Measurements from ENCODE around the gene GDPD4. TPM values are rescaled to one million over a fixed set of nuclear protein-coding genes. Genes with fewer than 3 reads are reported as not detected.
"Not testable (repeated sequence)": the region's sequence is repeated elsewhere in the genome, so short reads cannot be mapped to it uniquely, and the experiment has no call there.

Gene GDPD4
- total and polyA plus RNA-seq, 9 donors = 0.13 to 0.67 (median 0.25) TPM; not detected in 1

- no CpG with 5 or more reads among the region's 5 CpGs for WGBS (ENCODE audit: insufficient coverage)
- H3K36me3 ChIP-seq (ENCODE audit: control insufficient read depth, insufficient read depth, low read length) = no peaks in the 10 kb centered on the region
- no peaks in the 10 kb centered on the region for H3K27me3 ChIP-seq (ENCODE audit: control insufficient read depth, insufficient read depth, low read length)
- no peak overlapping the region for H3K27ac ChIP-seq (ENCODE audit: low read length)
- H3K4me3 ChIP-seq (ENCODE audit: low read length) = no peak overlapping the region
- H3K4me1 ChIP-seq (ENCODE audit: control insufficient read depth, insufficient read depth, low read length) = no peaks in the 10 kb centered on the region
- no peak for DNase-seq
- H3K9me3 ChIP-seq (replicated peaks; ENCODE audit: control insufficient read depth, low read depth, low read length) = no peaks in the 10 kb centered on the region
Measured at GRCh38 chr11:77300695-77301094, 791 bp downstream of the GDPD4 start.

GRCh38 chr11:77300028-77300427 is 1.5 kb downstream of the GDPD4 start:
- H3K4me3 ChIP-seq (ENCODE audit: low read length); H3K36me3 ChIP-seq (ENCODE audit: control insufficient read depth, insufficient read depth, low read length); DNase-seq; H3K27ac ChIP-seq (ENCODE audit: low read length); H3K27me3 ChIP-seq (ENCODE audit: control insufficient read depth, insufficient read depth, low read length); H3K4me1 ChIP-seq (ENCODE audit: control insufficient read depth, insufficient read depth, low read length); H3K9me3 ChIP-seq (replicated peaks; ENCODE audit: control insufficient read depth, low read depth, low read length): not testable (repeated sequence)
- 97% methylated on average over 3 of the region's 6 CpGs for WGBS (ENCODE audit: insufficient coverage)

- Histone ChIP-seq H3K27ac (ENCODE audit: low read length) (no peak overlapping the region), H3K4me3 (ENCODE audit: low read length) (no peak overlapping the region), H3K9me3 (replicated peaks; ENCODE audit: control insufficient read depth, low read depth, low read length) (no peaks in the 10 kb centered on the region), H3K36me3 (ENCODE audit: control insufficient read depth, insufficient read depth, low read length) (no peaks in the 10 kb centered on the region), H3K27me3 (ENCODE audit: control insufficient read depth, insufficient read depth, low read length) (no peaks in the 10 kb centered on the region), H3K4me1 (ENCODE audit: control insufficient read depth, insufficient read depth, low read length) (no peaks in the 10 kb centered on the region)
- WGBS (ENCODE audit: insufficient coverage) = 71% methylated on average over 1 of the region's 2 CpGs
- no peak for DNase-seq
Measured at GRCh38 chr11:77299528-77299993, 1.9 kb downstream of the GDPD4 start.

GRCh38 chr11:77294040-77294439 is 7.4 kb downstream of the GDPD4 start:
- whole genome bisulfite sequencing (ENCODE audit: insufficient coverage) = 100% methylated on average over 1 of the region's 3 CpGs
- no peaks in the 10 kb centered on the region for H3K27me3 ChIP-seq (ENCODE audit: control insufficient read depth, insufficient read depth, low read length)
- no peak overlapping the region for H3K4me3 ChIP-seq (ENCODE audit: low read length)
- H3K9me3 ChIP-seq (replicated peaks; ENCODE audit: control insufficient read depth, low read depth, low read length) = no peaks in the 10 kb centered on the region
- no peak overlapping the region for H3K27ac ChIP-seq (ENCODE audit: low read length)
- no peak for DNase-seq
- H3K4me1 ChIP-seq (ENCODE audit: control insufficient read depth, insufficient read depth, low read length) = no peaks in the 10 kb centered on the region
- H3K36me3 ChIP-seq (ENCODE audit: control insufficient read depth, insufficient read depth, low read length) = no peaks in the 10 kb centered on the region

- Histone ChIP-seq H3K4me3 (ENCODE audit: low read length) (no peak overlapping the region), H3K4me1 (ENCODE audit: control insufficient read depth, insufficient read depth, low read length) (no peaks in the 10 kb centered on the region), H3K36me3 (ENCODE audit: control insufficient read depth, insufficient read depth, low read length) (no peaks in the 10 kb centered on the region), H3K27ac (ENCODE audit: low read length) (no peak overlapping the region), H3K9me3 (replicated peaks; ENCODE audit: control insufficient read depth, low read depth, low read length) (no peaks in the 10 kb centered on the region), H3K27me3 (ENCODE audit: control insufficient read depth, insufficient read depth, low read length) (peaks cover under 1% of the 10 kb centered on the region)
- WGBS (ENCODE audit: insufficient coverage) = 100% methylated on average over 1 of the region's 4 CpGs
- no peak for DNase-seq
Measured at GRCh38 chr11:77289737-77290136, 11.7 kb downstream of the GDPD4 start.

GRCh38 chr11:77287615-77288273 is 13.7 kb downstream of the GDPD4 start:
- 89% methylated on average over 1 of the region's 5 CpGs for WGBS (ENCODE audit: insufficient coverage)
- H3K36me3 ChIP-seq (ENCODE audit: control insufficient read depth, insufficient read depth, low read length) = no peaks in the 10 kb centered on the region
- no peak overlapping the region for H3K4me3 ChIP-seq (ENCODE audit: low read length)
- peak; percentile 14 for DNase-seq
- H3K27me3 ChIP-seq (ENCODE audit: control insufficient read depth, insufficient read depth, low read length) = peaks cover 2% of the 10 kb centered on the region
- no peaks in the 10 kb centered on the region for H3K4me1 ChIP-seq (ENCODE audit: control insufficient read depth, insufficient read depth, low read length)
- H3K27ac ChIP-seq (ENCODE audit: low read length) = no peak overlapping the region
- no peaks in the 10 kb centered on the region for H3K9me3 ChIP-seq (replicated peaks; ENCODE audit: control insufficient read depth, low read depth, low read length)

- no peak overlapping the region for H3K4me3 ChIP-seq (ENCODE audit: low read length)
- H3K9me3 ChIP-seq (replicated peaks; ENCODE audit: control insufficient read depth, low read depth, low read length) = no peaks in the 10 kb centered on the region
- H3K27ac ChIP-seq (ENCODE audit: low read length) = no peak overlapping the region
- H3K27me3 ChIP-seq (ENCODE audit: control insufficient read depth, insufficient read depth, low read length) = peaks cover 2% of the 10 kb centered on the region
- no peaks in the 10 kb centered on the region for H3K4me1 ChIP-seq (ENCODE audit: control insufficient read depth, insufficient read depth, low read length)
- no peak for DNase-seq
- WGBS (ENCODE audit: insufficient coverage) = no CpG with 5 or more reads among the region's 3 CpGs
- H3K36me3 ChIP-seq (ENCODE audit: control insufficient read depth, insufficient read depth, low read length) = no peaks in the 10 kb centered on the region
Measured at GRCh38 chr11:77287136-77287535, 14.3 kb downstream of the GDPD4 start.

- H3K4me3 ChIP-seq (ENCODE audit: low read length) = no peak overlapping the region
- no peaks in the 10 kb centered on the region for H3K36me3 ChIP-seq (ENCODE audit: control insufficient read depth, insufficient read depth, low read length)
- H3K27ac ChIP-seq (ENCODE audit: low read length) = no peak overlapping the region
- no peaks in the 10 kb centered on the region for H3K4me1 ChIP-seq (ENCODE audit: control insufficient read depth, insufficient read depth, low read length)
- H3K27me3 ChIP-seq (ENCODE audit: control insufficient read depth, insufficient read depth, low read length) = peaks cover 2% of the 10 kb centered on the region
- H3K9me3 ChIP-seq (replicated peaks; ENCODE audit: control insufficient read depth, low read depth, low read length) = no peaks in the 10 kb centered on the region
- no peak for DNase-seq
- 67% methylated on average over 1 of the region's 6 CpGs for WGBS (ENCODE audit: insufficient coverage)
Measured at GRCh38 chr11:77284476-77285468, 16.7 kb downstream of the GDPD4 start.

- Histone ChIP-seq H3K27me3 (ENCODE audit: control insufficient read depth, insufficient read depth, low read length) (peaks cover 2% of the 10 kb centered on the region), H3K27ac (ENCODE audit: low read length) (no peak overlapping the region), H3K4me3 (ENCODE audit: low read length) (no peak overlapping the region), H3K9me3 (replicated peaks; ENCODE audit: control insufficient read depth, low read depth, low read length) (no peaks in the 10 kb centered on the region), H3K36me3 (ENCODE audit: control insufficient read depth, insufficient read depth, low read length) (no peaks in the 10 kb centered on the region), H3K4me1 (ENCODE audit: control insufficient read depth, insufficient read depth, low read length) (no peaks in the 10 kb centered on the region)
- 50% methylated on average over 2 of the region's 3 CpGs for WGBS (ENCODE audit: insufficient coverage)
- DNase-seq = no peak
Measured at GRCh38 chr11:77283101-77283500, 18.4 kb downstream of the GDPD4 start.
